Activated CD8-positive, alpha-beta T cell treated with anti-CD3 and anti-CD28 coated beads for 36 hours (primary cell): ENCODE data around the gene FOLR1. TPM values are rescaled to one million over a fixed set of nuclear protein-coding genes. Genes with fewer than 3 reads are reported as not detected.
"Not testable (repeated sequence)": the region's sequence is repeated elsewhere in the genome, so short reads cannot be mapped to it uniquely, and the experiment has no call there.

Source experiments
- ATAC-seq: fragments of 200-7000 bp; cut with Tn5 transposase; one replicate; pipeline ENCODE4 v1.10.0; 2021; ENCODE audit warnings: mild to moderate bottlenecking, moderate library complexity
- CTCF ChIA-PET: fragments of 350-600 bp; sonication (Branson Sonifier 250); formaldehyde crosslinking; loops from one replicate; lab custom pipeline; 2021; ENCODE audit warnings: antibody characterized with exemption; lab: Charles Lee
- POLR2A ChIA-PET: fragments of 350-600 bp; sonication (Branson Sonifier 250); formaldehyde crosslinking; loops from one replicate; lab custom pipeline; 2021; ENCODE audit warnings: antibody characterized with exemption; lab: Charles Lee
- DNase-seq: peaks from one replicate; pipeline ENCODE4 v3.0.0-alpha.2; 2020
- H3K27ac Mint-ChIP-seq: one replicate; pipeline ENCODE4 v1.8.0; 2021; ENCODE audit warnings: mild to moderate bottlenecking, mixed read lengths
- H3K27me3 Mint-ChIP-seq: one replicate; pipeline ENCODE4 v1.8.0; 2021; ENCODE audit warnings: mixed read lengths
- H3K36me3 Mint-ChIP-seq: one replicate; pipeline ENCODE4 v1.8.0; 2021; ENCODE audit warnings: low read depth, mixed read lengths
- H3K4me1 Mint-ChIP-seq: one replicate; pipeline ENCODE4 v1.8.0; 2021; ENCODE audit warnings: low read depth, mixed read lengths
- H3K4me3 Mint-ChIP-seq: one replicate; pipeline ENCODE4 v1.8.0; 2021; ENCODE audit warnings: mild to moderate bottlenecking, moderate library complexity, mixed read lengths
- H3K9me3 Mint-ChIP-seq: one replicate; pipeline ENCODE4 v1.8.0; 2021; ENCODE audit warnings: mixed read lengths
- CTCF ChIP-seq: fragments of 200-600 bp; IDR thresholded peaks from one replicate; pipeline ENCODE4 v1.8.0; 2022; ENCODE audit warnings: antibody characterized with exemption, mild to moderate bottlenecking
- intact Hi-C: fragments of 100-400 bp; cut with micrococcal nuclease; formaldehyde crosslinking; loops from one replicate; pipeline ENCODE4 v1.10.0; 2022
- total RNA-seq, 2 experiments: library from RNA; stranded (reverse); gene quantifications; one replicate each; pipeline ENCODE4 v1.2.3, GENCODE V29; 2021

The FOLR1 gene
- total RNA-seq, 2 experiments from 2014 or later, result not detected

GRCh38 chr11:72179049-72179803, 12.7 kb upstream of the FOLR1 start:
- Mint-ChIP-seq H3K27ac (no peak overlapping the region), H3K9me3 (no peaks in the 10 kb centered on the region), H3K4me3 (no peak overlapping the region), H3K4me1 (peaks cover 5% of the 10 kb centered on the region), H3K27me3 (peaks cover 5% of the 10 kb centered on the region), H3K36me3 (no peaks in the 10 kb centered on the region)
- intact Hi-C loops, result no loop called here
- DNase-seq (no peak), ATAC-seq (no peak)
- no peak for TF ChIP-seq CTCF
- ChIA-PET POLR2A (no interaction called here), CTCF (interaction anchor here (1.2 to 1.8 kb wide), 2 partner anchors 59 to 154 kb away, joined by 3 to 6 read pairs; no protein-coding TSS in a partner anchor)

- ChIA-PET CTCF (interaction anchor here (1.2 to 2.1 kb wide), 3 partner anchors 36 to 155 kb away, joined by 3 to 6 read pairs (median 6); no protein-coding TSS in a partner anchor), POLR2A (no interaction called here)
- Mint-ChIP-seq H3K27ac (no peak overlapping the region), H3K9me3 (no peaks in the 10 kb centered on the region), H3K36me3 (no peaks in the 10 kb centered on the region), H3K4me3 (no peak overlapping the region), H3K27me3 (peaks cover 5% of the 10 kb centered on the region), H3K4me1 (peaks cover 5% of the 10 kb centered on the region)
- no peak for ATAC-seq
- intact Hi-C loops, result no loop called here
- no peak for DNase-seq
- TF ChIP-seq CTCF, result no peak
These were observed 12.0 kb upstream of the FOLR1 start for GRCh38 chr11:72179804-72180396.

- intact Hi-C loops, H3K27ac Mint-ChIP-seq, H3K27me3 Mint-ChIP-seq, H3K4me3 Mint-ChIP-seq, H3K36me3 Mint-ChIP-seq, ATAC-seq, H3K9me3 Mint-ChIP-seq, DNase-seq, POLR2A ChIA-PET, H3K4me1 Mint-ChIP-seq: not testable (repeated sequence)
- CTCF ChIA-PET, result interaction anchor here (1.8 to 2.1 kb wide), 2 partner anchors 37 to 156 kb away, joined by 6 read pairs; no protein-coding TSS in a partner anchor
These were observed 10.9 kb upstream of the FOLR1 start for GRCh38 chr11:72180892-72181552.

- POLR2A ChIA-PET, result not testable (repeated sequence)
These were observed 10.4 kb upstream of the FOLR1 start for GRCh38 chr11:72181553-72181958.

GRCh38 chr11:72188267-72188666, 3.7 kb upstream of the FOLR1 start:
- TF ChIP-seq CTCF, result no peak
- CTCF ChIA-PET, result no interaction called here
- no peak for ATAC-seq
- DNase-seq, result no peak
- POLR2A ChIA-PET, result no interaction called here
- Mint-ChIP-seq H3K27ac (no peak overlapping the region), H3K9me3 (no peaks in the 10 kb centered on the region), H3K27me3 (peaks cover 1% of the 10 kb centered on the region), H3K4me1 (peaks cover 1% of the 10 kb centered on the region), H3K36me3 (no peaks in the 10 kb centered on the region), H3K4me3 (no peak overlapping the region)
- intact Hi-C loops, result no loop called here

More at GRCh38 chr11:72181553-72181958, 10.4 kb upstream of the FOLR1 start:
- DNase-seq, intact Hi-C loops, H3K27ac Mint-ChIP-seq, H3K4me1 Mint-ChIP-seq, H3K4me3 Mint-ChIP-seq, ATAC-seq, H3K27me3 Mint-ChIP-seq, H3K36me3 Mint-ChIP-seq, H3K9me3 Mint-ChIP-seq: not testable (repeated sequence)
- CTCF ChIA-PET, result interaction anchor here (2.1 to 3.5 kb wide), 2 partner anchors 14 to 38 kb away, joined by 6 to 22 read pairs; no protein-coding TSS in a partner anchor
